Adipose tissue (tissue), 3 donors: ENCODE data around the gene SORCS2. TPM values are rescaled to one million over a fixed set of nuclear protein-coding genes. Genes with fewer than 3 reads are reported as not detected.

Experiments
- H3K27ac ChIP-seq: one replicate; pipeline ENCODE4 v1.5.1; 2013; ENCODE audit warnings: low read depth, low read length
- WGBS, 3 donors: extraction: QIAGEN DNeasy Blood & Tissue Kit; methylation state at CpG; one replicate each; pipeline ENCODE4 v1.1.7; 2013; 5-methylcytosine and 5-hydroxymethylcytosine counted together
- polyA plus RNA-seq, 3 donors: library from polyadenylated mRNA; stranded (reverse); fragments of 200-250 nt; gene quantifications; one replicate each; pipeline ENCODE4 v1.2.3, GENCODE V29; 2013
- donor health status: healthy with polysubstance abuse.
- donor health status: Bipolar disorder and iron deficiency.
- donor health status: healthy.

SORCS2 gene
- polyA plus RNA-seq, 3 donors = 0.22 to 2.2 (median 0.83) TPM

DNA sequence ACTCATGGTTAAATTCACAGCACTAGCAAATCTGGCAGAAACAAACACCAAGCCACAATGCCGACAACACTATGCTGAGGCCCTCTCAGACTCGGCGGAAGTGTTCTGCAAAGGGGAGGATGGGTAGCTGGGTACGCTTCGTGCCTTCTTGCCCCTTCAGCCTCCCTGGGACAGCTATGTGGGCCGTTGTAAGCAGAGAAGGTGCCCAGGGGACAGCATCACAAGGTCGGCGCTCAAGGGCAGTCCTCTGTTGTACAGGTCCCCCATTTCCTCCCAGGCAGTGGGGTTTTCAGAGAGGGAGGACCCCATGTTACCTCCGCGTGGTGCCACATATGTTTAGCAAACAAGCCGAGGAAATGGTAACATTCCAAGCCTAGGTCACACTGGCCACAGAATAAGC, 573.7 kb downstream of the SORCS2 start:
- H3K27ac ChIP-seq = no peak overlapping the region
- 88 to 92% (median 90%) methylated on average over 11 of the region's 11 CpGs for WGBS, 3 donors

DNA sequence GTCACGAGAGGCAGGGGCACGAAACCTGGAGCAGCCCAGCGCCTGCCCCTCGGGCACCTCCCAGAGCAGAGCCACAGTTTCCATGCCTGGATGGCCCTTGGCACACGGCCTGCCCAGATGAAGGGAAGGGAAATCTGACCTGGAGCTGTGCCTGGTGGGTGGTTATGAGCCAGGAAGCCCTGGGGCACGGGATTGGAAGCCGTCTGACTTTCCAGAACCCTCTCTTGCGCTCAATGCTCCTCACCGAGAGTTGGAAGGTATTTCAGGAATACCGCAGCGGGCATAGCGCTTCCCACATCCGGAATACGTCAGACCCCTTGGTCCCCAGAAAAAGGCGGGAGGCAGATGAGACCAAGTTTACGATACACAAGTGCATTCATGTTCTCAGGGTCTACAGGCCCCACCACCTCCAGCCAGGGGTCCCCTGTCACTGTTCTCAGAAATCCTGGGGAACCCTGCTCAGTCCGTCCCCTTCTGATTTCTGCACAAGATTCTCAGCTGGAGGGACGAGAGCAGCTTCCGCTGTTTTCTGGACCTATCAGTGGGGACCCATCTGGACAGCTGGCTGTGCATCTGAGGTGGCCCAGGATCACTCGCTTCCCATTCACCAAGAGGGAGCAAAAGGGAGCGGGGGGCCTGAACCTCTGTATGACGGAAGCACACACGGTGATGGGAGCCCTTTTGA, 574.5 kb downstream of the SORCS2 start:
- 83 to 86% (median 85%) methylated on average over 23 of the region's 23 CpGs for WGBS, 3 donors
- no peak overlapping the region for H3K27ac ChIP-seq

DNA sequence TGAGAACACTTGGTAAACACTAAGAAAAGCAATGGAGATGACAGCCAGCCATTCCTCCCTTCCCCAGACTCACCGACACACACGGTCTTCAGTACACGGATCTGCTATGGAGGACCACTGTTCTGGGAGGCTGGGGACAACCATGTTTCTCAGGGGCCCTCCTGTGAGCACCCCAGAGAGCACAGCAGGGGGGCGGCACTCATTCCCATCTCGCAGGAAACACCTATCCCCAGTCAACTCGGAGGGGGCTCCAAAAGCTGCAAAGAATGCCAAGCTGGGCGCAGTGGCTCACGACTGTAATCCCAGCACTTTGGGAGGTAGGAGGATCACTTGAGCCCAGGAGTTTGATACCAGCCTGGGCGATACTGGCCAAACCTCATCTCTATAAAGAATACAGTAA, 575.2 kb downstream of the SORCS2 start:
- no peak overlapping the region for H3K27ac ChIP-seq
- 78 to 83% (median 82%) methylated on average over 8 to 9 of the region's 9 CpGs for WGBS, 3 donors

DNA sequence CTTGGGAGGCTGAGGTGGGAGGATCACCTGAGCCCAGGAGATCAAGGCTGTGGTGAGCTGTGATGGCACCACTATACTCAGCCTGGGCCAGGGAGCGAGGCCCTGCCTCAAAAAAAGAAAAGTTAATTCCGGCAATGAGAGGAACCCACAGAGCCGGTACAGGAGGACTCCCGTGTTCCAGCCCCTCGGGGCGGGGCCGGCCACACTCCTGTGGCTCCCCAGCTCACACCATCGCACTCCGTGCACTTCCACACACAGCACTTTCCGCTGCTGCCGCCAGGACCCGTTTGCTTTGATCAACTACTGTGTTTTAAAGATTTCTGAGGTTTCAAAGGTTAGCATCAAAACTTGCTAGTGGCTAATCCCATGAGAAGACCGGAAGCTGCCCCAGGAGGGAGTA, 575.6 kb downstream of the SORCS2 start:
- 88 to 90% (median 89%) methylated on average over 13 of the region's 13 CpGs for WGBS, 3 donors

DNA sequence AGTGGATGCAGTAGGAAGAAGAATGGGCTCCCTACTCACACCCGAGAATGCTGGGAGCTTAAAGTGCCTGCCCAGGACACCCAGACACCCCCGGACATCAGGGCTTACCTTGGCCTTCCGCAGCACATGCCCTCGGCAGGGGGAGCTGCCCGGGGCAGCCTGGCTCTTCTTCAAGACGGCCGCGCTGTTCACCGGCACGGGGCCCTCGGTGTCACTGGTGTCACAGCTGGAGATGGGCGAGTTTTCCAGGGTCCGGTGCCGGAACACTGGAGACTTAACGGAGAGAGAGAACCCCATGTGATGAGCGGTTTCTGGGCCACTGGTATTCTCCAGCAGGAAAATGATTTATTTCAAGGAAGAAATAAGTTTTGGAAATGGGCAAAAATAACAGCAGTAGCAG, 576.4 kb downstream of the SORCS2 start:
- 92 to 94% (median 92%) methylated on average over 16 of the region's 16 CpGs for WGBS, 3 donors
- no peak overlapping the region for H3K27ac ChIP-seq

More for the DNA sequence above, 575.6 kb downstream of the SORCS2 start:
- no peak overlapping the region for H3K27ac ChIP-seq

DNA sequence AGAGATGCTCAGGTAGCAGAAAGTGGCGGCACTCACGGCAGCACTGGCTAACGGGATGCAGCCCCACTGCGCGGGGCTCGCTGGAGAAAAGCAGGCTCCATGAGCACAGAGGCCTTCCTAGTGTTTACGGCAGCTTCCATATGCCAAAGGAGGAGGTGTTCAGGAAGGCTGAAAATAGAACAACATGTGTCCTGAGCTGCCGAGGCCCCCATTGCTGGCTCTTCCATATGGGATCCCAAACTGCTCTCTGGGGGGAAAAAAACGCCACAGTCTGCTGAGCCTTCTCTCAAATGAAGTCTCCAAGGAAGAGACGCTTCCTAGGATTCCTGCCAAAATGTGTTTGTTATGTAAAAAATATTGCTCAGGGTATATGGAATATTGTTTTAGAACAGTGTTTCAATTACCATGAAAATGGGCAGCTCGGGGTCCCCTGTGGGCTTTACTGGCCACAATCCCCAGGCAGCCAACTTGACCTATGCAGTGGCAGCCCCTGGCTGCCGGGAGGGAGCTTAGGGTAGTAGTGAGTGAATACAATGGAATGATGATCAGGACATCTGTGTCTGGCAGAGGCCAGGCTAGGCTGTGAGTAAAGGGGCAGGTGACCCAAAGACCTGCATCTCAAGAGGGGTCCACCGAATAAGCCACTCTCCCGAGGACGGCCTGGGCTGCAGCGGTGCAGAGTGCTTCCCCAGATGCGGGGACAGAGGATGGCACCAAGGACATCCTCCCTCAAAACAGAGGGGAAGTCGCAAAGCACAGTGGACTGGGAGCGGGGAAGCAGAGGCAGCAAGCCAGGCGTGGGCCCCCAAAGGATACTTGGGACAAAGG, 577.3 kb downstream of the SORCS2 start:
- 78 to 90% (median 86%) methylated on average over 20 of the region's 20 CpGs for WGBS, 3 donors
- H3K27ac ChIP-seq = no peak overlapping the region

DNA sequence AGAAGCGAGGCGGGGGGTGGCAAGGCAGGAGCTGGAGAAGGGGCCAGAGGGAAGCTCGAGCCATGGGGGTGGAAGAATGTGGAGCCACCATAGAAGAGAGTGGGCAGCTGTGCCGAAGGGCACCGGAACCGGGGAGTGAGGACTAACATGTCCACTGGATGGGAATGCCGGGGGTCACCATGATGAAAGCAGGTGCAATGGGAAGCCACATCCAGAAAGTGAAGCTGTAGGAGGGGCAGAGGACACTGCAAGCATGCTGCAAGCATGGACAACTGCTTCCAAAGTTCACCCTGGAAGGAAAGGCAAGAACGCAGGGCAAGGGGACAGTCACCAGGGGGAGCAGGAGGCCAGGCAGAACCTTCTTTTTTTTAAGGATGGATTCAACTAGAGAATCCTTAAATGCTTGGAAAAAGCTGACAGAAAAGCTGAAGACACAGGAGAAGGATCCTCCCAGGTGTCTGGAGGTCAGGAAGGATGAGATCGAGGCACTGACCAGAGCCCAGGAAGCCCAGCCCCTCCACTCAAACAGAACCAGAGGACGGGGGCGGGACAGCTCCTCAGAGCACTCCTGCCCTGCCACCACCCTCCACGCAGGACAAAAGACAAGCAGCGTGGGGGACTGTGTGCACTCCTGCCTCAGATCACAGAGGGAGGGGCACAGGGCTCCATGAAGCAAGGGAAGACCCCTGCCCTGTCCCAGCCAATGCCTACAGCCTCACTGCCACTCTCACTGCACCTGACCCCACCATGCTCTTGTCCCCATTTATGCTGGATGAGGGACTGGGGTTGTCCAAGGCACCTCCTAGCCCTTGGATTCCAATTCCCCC, 578.1 kb downstream of the SORCS2 start:
- no peak overlapping the region for H3K27ac ChIP-seq
- 79 to 83% (median 80%) methylated on average over 13 of the region's 13 CpGs for WGBS, 3 donors

DNA sequence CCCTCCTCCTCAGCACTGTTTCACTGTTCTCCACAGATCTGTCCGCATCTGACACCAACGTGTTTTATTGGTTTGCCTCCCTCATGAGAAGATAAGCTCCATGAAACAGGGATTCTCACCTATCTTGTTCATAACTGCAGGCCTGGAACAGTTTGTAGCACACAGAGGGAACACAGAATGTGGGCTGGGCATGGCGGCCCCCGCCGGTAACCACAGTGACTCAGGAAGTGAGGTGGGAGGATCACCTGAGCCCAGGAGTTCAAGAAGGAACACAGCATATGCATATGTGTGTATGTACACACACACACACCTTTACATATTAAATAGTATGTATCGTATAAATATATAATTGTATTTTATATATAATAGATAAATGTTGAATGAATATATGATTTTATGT, 578.7 kb downstream of the SORCS2 start:
- H3K27ac ChIP-seq = no peak overlapping the region
- WGBS, 3 donors = 61 to 83% (median 66%) methylated on average over 6 of the region's 6 CpGs

DNA sequence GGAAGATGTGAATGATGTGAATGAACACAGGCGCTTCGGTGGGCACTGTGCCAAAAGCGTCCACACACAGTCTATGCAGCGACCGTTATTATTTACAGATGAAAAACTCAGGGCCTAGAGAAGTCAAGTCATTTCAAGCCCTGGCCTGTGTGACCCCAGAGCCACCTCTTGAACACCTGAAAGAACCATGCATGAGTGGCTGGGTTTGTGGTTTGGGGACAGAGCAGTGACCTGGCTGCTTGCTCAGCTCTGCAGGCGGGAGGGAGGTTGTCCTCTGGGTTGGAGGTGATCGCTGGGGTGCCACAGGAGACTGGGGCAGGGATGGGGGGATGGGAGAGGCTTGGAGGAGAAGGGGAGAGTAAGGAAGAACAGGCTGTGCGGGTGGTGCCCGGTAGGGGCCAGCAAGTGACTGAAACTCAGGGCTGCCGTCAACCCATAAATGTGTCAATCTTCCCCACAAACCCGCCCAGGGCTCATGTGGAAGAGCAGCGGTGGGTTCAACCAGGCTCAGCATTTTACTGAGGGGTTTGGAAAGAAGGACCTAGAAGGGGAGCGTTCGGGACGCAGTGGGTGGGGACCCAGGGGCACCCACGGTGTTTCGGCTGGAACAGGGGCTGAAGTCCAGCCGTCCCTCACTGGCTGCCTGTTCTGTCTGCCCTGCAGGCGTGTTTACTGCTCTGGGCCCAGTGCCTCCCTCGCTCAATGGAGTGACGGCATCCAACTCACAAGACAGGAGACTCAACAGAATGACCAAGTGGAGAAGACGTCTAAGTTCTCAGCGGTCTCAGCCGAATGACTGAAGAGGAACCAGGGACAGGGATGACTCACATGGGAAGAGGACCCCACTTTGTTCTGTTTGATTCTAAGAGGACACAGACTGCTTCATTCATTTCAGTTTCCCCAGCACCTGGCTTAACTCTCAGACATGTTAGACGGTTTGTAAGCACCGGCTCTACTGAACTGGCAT, 579.5 kb downstream of the SORCS2 start:
- 78 to 85% (median 83%) methylated on average over 26 of the region's 26 CpGs for WGBS, 3 donors
- H3K27ac ChIP-seq = no peak overlapping the region

DNA sequence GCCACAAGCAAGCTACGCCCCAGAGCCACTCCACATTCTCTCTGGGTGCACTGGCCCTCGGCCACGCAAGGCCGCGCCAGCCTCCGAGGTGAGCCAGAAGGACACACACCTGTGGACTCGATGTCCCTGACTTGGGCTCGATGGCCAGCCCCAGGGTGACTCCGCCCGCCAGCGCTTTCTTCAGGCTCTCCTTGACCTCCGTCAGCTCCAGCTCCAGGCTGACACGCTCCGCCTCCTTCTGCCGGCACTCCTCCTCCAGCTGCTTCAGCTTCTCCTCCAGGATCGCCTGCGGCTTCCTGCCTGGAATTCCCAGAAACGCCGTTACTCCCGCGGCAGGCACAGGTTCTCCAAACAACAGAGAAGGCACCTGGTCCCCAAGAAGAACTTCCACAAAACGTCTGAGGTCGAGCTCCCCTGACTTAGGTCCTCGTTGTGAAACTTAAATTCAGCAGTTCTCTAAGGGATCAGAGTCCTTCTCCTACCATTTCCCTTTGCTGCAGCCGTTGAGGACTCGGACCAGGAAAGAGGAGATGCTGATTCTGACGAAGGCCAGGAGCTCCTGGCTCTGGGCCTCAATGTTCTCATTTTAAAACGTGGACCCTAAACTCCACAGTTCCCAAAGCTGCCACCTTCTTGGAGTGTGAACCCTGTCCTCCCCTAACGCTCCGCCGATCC, 580.5 kb downstream of the SORCS2 start:
- WGBS, 3 donors = 61 to 71% (median 69%) methylated on average over 31 of the region's 31 CpGs
- H3K27ac ChIP-seq = no peak overlapping the region

DNA sequence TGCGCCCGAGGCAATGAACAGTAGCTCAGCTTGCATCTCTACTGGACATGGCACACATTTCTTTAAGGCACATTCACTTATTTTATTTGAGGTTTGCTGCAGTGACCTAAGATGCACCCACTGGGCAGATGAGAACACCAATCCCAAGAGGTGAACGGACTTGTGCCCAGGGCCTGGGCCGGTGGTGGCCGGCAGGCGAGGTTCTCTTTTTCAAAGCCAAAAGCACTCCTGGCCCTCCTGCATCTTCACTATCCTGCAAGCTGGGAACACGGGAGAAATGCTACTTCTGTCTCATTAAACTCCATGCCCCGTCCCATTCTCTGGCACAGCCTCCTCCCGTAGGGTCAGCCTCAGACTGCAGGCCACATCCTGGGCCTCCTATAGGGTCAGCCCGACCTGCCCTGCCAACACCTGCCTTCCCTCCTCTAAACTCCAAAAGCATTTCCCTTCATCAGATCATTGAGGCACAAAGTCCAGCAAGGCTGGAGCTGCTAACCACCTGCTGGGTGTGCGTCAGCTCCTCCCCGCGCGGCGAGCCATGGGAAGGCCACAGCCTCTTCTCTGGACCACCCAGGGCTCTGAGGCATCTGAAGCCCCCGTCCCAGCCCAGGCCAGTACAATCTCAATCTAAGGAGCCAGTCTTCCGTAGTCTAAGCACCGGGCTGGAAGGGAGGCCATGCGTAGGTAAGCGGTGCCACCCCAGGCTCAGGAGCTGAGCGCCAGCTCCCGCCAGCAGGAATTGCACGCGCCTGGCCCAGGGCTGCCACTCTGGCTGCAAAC, 581.3 kb downstream of the SORCS2 start:
- H3K27ac ChIP-seq = no peak overlapping the region
- WGBS, 3 donors = 93 to 94% (median 93%) methylated on average over 24 of the region's 24 CpGs

DNA sequence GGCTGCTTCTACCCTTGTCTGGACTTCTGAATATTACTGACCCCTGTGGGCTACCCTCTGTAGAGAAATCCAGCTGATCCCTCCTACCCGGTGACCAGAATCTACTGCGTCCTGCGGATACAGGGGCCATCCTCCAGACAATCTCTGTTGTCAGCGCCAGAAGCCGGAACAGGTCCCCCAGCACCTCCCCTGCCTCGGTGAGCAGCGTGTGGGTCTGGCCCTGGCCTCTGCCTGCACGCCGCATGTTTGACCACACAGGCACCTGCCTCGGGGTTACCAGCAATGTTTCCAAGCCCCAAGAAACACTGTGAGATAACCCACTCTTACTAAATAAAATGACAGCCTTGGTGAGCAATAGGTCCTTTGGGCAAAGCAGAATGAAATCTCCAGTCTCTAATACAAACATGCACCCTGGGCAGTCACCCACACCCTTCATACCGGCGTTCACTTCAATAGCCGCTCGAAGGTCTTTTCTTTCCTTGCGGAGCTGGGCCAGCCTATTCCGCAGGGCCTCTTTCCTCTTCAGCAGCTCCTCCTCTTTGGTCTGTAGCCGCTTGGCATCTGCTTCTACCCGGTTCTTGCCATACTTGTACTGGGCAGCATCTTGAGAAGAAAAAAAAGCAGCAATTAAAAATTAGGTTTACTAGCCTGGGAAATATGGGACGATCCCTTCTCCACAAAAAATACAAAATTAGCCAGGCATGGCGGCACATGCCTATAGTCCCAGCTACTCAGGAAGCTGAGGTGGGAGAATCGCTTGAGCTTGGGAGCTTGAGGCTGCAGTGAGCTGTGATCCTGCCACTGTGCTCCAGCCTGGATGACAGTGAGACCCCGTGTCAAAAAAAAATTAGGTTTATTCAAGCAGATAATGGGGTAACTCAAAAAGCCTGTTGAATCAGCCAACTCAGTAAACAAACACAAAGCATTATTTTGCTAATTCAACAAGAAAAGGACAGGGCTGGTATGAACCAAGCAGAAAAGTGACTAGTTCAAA, 582.3 kb downstream of the SORCS2 start:
- H3K27ac ChIP-seq = no peak overlapping the region
- WGBS, 3 donors = 90 to 94% (median 92%) methylated on average over 22 of the region's 22 CpGs

DNA sequence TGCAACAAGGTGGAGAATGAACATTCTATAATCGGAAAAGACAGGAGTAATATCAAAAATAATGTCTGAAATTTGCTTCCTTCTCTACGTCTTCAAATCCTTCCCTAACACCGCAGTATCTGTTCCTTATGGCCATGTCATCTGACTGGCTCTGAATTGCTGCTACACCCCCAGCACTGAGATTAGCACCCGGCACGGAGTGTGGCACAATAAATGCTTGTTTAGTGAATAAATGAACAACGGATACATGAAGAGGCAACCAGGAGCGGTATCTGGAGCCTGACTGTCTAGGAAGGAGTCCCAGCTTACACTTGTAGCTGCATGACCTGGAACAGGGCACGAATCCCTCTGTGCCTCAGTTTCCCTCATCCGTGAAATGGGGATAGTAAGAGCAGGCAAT, 583.1 kb downstream of the SORCS2 start:
- H3K27ac ChIP-seq = no peak overlapping the region
- 86 to 92% (median 92%) methylated on average over 9 of the region's 9 CpGs for WGBS, 3 donors

DNA sequence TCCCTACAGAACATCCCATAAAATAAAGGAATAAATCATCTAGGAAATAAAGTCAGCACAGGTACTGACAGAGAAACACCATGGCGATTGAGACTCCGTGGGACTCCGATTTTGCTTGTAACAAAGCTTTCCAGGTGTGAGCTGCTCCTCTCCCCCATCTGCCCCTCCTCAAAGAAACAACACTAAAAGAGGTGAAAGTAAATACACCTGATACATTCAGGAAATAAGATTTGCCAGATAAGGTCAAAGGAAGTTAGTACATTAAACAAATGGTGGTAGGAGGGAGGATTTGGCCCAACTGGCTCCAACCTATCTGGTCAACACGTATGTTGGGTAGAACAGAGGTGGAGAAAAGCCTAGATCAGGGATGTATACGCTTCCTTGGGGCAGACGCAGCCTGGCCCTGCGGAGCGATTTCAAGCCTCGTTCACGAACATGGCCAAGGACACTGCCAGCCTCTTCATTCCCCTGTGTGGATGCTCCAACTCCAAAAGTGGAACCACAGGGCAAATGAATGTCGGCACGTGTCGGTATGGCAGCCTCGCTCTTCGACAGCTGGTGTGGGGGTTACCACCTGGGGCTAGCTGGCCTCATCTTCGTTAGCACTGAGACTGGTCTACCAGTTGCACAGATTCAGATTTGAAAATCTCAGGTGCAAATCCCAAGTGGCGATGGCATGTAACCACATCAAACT, 584.8 kb downstream of the SORCS2 start:
- no peak overlapping the region for H3K27ac ChIP-seq
- 92 to 96% (median 96%) methylated on average over 17 of the region's 17 CpGs for WGBS, 3 donors

DNA sequence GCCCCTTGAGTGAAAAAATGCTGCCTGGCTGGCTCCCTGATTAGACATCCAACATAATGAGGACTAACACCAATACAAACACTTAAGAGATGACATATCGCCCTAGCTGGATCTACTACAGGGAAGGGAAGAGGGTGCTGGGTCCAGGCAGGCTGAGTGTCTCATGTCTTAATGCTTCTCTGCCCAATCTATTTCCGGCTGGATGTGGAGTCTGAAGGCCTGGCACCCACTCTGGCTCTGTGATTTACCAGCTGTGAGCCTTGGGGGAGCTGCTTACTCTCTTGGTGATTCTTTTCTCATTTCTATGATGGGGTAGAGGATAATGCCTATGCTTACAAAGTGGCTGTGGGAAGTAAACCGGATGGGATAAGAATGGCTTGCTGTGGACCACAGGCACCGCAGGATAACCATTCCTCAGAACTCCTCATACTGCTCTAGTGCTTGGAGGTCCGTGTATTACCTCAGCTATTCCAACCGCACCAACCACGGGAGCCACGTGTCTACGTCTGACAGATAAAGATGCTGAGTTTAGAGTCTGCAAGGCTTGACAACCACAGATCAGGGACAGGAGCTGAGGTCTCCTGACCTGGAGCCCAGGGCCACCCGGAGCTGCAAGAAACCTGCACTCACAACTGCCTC, 585.7 kb downstream of the SORCS2 start:
- H3K27ac ChIP-seq = no peak overlapping the region
- 93 to 96% (median 93%) methylated on average over 10 of the region's 10 CpGs for WGBS, 3 donors
